GM21528 (cell line): ENCODE results near the gene HYOU1.
"Not testable (repeated sequence)": the region's sequence is repeated elsewhere in the genome, so short reads cannot be mapped to it uniquely, and the experiment has no call there.

Experiments
- ATAC-seq: cut with Tn5 transposase; IDR thresholded peaks from one replicate; pipeline ENCODE4 v1.9.1; 2021; ENCODE audit warnings: mild to moderate bottlenecking, moderate library complexity; ENCODE audit not compliant: unreplicated experiment, low FRiP score

Gene HYOU1

DNA sequence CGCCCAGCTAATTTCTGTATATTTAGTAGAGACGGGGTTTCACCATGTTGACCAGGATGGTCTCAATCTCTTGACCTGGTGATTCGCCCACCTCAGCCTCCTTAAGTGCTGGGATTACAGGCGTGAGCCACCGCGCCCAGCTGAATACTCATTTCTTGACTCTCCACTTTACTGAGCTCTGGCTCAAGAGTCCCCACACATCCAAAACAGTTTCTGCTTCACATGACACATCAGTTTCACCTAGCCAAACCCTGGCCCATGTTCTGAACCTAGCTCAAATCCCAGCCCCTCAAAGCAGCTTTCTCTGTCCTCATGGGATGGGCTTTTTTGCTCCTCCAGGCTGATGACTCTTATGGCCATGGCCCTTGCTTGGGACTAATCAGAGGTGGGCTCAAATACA is 9.8 kb downstream of the HYOU1 start:
- no peak for ATAC-seq

DNA sequence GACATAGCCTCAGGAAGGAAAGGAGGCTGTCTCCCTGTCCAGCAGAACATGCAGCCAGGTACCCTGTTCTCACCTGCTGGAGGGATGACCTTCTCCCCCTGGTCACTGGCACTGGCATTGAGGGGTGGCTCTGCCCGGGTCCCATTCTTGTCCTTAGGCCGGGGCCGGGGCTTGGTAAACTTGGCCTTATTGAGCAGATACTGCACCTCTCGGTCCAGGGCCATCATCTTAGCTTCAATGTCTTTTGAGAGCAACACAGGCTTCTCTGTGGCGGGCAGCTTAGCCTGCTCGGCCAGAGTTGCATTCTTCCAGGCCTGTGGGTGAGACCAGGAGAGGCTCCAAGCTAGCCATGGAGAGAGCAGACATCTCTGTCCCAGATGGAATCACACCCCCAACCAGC is 10.5 kb downstream of the HYOU1 start:
- ATAC-seq, result no peak

DNA sequence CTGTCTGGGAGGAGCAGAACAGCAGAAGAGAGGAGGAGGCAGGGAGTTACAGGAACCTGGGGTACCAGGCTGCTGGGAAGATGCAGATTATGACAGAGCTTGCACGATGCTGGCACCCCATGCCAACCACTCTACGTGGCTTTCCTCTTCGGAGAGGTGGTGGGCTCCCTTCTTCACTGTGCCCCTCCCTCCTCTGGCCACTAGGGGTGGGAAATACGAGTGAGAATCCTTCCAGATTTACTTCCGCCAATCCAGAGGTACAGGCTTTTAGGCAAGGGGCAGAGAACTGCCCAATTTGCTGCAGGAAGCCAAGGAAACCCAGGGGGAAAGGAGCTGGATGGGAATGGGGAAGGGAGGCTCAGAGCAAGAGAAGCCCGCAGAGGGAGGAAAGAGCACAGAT is 12.3 kb downstream of the HYOU1 start:
- ATAC-seq, result no peak

DNA sequence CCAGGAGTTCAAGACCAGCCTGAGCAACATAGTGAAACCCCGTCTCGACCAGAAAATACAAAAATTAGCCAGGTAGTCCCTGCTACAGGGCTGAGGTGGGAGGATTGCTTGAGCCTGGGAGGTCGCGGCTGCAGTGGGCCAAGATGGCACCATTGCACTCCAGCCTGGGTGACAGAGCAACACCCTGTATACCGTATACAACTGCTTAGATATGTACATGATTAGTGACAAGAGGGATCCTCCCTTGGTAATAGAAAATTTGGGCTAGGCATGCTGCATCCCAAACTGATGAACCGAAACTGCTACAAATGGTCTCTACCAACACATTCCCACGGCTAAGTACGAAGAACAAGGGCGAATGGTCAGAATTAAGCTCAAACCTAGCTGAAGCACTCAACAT is 14.1 kb downstream of the HYOU1 start:
- ATAC-seq, result no peak

DNA sequence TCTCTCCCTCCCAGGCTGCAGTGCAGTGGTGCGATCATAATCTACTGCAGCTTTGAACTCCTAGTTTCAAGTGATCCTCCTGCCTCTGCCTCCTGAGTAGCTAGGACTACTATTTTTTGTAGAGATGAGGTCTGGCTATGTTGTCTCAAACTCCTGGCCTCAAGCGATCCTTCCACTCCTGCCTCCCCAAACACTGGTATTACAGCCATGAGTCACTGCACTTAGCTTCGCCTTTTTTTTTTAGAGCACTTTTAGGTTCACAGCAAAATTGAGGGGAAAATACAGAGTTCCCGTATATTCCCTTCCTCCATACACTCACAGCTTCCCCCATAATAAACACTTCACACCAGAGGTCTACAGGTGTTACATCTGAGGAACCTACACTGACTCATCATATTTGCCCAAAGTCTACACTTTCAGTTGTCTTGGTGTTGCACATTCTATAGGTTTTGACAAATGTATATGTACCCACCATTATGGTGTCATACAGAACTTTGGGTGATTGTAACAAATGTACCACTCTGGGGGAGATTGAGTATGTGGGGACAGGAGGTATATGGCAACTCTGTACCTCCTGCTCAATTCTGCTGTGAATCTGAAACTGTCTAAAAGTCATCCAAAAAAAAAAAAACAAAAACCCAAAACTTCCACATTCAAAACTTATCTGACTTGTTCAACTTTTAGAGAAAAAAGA is 15.0 kb downstream of the HYOU1 start:
- no peak for ATAC-seq

DNA sequence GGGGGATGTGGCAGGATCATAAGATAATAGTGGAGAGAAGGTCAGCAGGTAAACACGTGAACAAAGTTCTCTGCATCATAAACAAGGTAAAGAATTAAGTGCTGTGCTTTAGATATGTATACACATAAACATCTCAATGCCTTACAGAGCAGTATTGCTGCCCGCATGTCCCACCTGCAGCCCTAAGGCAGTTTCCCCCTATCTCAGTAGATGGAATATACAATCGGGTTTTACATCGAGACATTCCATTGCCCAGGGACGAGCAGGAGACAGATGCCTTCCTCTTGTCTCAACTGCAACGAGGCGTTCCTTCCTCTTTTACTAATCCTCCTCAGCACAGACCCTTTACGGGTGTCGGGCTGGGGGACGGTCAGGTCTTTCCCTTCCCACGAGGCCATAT is 17.5 kb downstream of the HYOU1 start:
- not testable (repeated sequence) for ATAC-seq

DNA sequence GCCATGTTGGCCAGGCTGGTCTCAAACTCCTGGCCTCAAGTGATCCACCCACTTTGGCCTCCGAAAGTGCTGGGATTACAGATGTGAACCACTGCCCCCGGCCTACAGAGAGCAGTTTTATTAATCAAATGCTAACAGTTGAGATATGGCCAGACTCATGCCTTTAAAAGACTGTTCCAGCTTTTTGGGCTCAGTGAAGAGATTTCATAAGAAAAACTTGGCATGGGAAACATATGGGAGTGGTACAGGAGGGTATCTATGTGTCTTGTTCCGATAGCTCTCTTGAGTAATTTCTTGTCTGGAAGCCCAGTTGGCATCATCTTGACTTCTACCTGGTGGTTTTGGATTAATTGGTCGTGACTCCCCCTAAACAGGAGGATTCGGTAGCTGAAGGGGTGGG is 18.1 kb downstream of the HYOU1 start:
- no peak for ATAC-seq

DNA sequence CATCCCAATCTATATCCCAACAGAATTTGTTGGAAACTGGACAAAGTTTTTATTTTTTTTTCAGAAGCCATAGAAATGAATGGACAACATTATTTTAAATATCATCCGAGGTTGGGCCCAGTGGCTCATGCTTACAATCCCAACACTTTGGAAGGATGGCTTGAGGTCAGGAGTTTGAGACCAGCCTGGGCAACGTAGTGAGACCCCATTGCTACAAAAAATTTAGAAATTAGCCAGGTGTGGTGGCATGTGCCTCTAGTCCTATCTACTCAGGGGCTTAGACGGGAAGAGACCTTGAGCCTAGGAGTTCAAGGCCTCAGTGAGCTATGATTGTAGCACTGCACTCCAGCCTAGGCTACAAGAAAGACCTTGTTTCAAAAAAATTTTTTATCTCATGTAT is 22.2 kb downstream of the HYOU1 start:
- no peak for ATAC-seq

DNA sequence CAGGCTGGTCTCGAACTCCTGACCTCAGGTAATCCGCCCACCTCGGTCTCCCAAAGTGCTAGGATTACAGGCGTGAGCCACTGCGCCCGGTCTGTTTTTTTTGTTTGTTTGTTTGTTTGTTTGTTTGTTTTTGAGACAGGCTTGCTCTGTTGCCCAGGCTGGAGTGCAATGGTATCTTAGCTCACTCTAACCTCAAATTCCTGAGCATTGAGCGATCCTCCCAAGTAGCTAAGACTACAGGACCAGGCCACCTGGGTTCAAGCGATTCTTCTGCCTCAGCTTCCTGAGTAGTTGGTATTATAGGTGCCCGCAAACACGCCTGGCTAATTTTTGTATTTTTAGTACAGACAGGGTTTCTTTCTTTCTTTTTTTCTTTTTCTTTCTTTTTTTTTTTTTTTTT is 23.6 kb downstream of the HYOU1 start:
- ATAC-seq, result not testable (repeated sequence)

DNA sequence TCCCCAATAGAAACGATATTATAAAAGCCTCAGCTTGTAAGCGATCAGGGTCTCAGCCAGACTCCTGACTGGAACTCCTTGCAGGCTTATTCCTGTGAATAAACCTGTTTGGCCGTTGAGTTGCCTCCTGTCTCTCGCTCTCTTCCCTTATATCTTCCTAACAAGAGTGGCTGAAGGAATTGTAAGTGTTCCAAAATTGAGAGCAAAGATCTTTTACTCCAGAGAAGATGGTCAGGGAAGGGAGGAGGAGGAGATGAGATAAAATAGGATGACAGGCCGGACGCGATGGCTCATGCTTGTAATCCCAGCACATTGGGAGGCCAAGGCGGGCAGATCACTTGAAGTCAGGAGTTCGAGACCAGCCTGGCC is 25.1 kb downstream of the HYOU1 start:
- ATAC-seq, result no peak

DNA sequence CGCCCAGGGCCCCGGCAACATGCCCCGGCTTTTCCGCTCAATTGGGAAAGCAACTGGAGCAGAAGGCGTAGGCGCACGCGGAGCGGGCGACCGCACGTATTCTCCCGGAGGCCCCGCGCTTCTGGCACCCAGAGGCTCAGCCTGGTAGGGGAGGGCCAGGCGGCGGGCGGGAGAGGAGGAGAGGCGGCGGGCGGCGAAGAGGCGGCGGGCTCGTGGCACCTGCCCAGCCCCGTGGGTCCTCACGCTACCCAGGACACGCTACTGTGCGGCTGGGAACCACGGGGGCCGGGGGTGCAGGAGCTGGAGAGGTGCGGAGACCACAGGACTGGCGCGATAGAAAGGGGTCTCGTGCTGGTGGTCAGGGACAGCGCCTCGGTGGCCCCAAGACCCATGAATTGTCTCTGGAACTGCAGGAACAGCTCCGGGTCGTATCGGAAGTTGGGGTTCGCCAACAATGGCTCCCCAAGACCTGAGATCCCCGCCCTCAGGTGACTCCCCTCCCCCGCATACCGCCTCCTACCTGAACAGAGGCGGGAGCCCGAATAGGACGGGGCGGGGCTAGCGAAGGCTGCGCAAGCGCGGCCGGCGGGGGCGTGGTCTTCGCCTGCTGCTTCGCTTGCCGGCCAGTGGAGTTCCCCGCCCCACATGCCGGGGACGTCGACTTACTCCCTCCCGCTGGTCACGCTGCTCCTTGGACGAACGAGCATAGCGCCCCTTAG is 26.5 kb downstream of the HYOU1 start, which contains the start of gene SLC37A4:
Gene SLC37A4, minus strand, starts transcription at position 549 of the 719 bp plus-strand sequence.
- peak; percentile 73 for ATAC-seq

DNA sequence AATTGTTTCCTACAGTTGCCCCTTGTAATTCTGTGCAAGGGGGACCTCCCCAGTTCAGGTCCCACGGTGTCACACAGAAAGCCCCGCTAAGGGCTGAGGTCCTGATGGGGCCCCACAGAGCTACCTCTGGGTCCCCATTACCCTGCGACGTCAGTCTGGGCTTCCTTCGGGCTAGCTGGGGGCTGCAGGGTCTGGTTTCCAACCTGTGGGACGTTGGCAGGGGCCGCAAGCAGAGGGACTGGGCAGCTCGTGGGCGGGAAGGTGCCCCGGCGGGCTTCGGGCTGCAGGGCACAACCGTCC is 27.0 kb downstream of the HYOU1 start:
- peak; percentile 16 for ATAC-seq

DNA sequence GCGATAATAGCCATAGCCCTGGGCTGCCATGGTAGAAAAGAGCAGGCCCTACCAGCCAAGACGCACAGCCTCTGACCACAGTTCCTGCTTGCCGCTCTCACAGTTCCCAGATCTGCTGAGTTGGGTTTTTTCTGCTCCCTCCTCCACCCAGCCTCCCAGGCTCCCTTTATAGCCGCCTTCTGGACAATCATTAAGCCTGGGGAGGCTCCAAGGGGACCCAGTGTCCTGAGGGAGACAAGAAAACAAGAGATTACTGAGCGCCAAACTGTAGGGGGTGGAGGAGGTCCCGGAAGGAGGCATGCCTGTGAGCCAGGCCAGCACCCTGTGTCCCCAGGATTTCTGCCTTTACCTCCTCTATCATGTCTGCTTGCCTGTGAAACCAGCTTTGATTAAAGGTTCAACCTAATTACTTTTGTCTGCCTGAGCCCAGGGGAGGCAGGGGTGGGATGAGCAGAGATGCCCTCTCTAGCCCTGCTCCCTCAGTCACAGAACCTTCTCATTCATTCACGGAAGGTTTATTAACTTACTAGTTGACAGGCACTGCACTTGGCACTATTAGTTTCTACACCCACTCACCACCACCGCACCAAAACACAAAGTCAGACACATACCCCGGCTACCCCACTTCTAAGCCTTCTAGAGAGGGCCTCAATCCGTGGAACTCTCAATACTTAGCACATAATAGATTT is 27.5 kb downstream of the HYOU1 start:
- no peak for ATAC-seq

DNA sequence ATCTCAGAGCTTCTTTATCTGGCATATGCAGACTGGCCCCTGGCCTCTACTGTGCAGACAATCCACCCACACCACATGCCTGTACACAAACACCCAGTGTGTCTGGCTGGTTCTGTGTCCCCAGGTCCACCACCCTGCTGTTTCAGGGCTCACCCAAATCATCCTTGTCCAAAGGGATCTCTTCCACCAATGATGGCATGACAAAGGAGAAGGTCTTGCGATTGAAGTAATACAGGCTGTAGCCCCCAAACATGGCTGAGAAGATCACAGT is 28.0 kb downstream of the HYOU1 start:
- ATAC-seq, result no peak

DNA sequence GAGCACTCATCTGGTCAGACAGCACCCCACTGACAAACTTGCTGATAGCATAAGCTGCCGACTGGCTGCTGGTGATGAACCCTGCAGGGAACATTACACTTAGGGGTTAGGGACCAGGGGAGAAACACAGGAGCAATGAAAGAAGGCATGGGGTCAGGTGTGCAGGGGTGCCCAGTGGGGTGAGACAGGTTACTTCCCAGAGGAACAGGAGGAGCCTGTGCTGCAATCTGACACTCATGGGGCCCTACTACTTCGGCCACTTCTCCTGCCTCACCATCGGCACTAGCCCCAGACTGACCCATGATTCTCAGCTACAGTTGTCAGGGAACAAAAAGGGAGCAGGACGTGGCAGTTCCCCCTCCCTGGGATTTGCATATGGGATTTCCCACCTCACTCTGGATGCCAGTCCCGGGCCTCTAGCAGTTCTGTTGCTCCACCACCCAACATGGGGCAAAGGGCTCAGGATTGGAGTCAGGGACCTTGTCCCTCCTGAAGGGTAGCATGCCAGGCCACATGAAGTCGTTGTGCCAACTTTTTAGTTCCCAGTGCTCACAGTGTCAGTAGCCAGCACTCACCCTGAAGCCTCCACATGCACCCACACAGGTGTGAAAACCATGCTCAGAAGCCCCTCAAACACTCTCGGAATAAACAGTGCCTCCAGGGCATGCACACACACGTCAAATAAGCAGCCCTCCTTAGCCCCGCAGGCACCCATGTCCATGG is 28.5 kb downstream of the HYOU1 start:
- no peak for ATAC-seq

DNA sequence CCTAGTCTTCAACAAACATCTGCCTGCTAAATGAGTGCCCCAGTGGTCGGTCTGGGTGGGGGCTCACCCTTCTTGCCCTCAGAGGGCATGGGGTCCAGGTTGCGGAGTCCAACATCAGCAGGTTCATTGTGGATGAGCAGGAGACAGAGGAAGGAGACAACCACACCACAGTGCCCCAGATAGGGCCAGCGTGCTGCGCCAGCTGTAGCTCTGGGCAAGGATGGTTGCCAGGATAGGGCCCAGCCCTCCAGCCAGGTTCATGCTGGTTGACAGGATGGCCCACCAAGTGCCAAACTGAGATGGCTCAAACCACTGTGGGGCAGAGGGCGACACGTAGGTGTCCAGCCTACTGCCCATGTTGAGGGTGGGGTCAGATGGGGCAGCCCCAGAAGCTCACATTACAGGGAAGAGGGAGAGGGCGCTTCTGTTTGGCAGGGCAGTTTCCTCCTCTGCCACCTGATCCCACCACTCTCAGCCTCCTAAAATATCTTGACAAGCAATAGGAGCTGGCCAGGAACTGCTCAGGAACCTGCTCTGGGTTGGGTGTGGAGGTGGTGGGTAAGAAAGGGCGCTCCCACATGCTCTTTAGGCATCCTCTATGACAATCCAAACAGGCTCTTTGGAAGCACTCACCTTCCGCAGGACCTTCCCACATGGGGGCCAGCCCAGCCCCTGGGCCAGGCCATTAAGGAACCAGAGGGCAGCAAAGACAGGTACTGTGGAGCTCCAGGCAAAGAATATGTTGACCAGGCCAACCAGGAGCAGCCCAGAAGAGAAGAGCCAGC is 29.3 kb downstream of the HYOU1 start:
- no peak for ATAC-seq

DNA sequence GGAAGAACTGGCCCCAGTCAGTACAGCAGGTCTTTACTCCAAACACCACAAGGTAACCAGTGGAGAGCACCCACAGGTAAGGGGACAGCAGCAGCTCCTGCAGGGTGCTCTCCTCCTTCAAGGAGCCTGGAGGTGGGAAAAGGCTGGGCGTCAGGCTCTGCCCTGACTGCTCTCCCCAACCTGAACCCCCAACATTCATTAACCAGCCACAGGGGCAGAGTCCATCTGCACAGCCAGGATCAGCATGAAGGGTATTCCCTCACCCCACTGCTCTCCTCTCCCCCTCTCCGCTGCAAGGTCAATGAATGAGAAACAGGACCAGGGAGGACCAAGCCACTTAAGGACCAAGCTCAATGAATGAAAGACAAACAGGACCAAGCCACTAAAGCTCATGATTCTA is 30.0 kb downstream of the HYOU1 start:
- ATAC-seq, result no peak

DNA sequence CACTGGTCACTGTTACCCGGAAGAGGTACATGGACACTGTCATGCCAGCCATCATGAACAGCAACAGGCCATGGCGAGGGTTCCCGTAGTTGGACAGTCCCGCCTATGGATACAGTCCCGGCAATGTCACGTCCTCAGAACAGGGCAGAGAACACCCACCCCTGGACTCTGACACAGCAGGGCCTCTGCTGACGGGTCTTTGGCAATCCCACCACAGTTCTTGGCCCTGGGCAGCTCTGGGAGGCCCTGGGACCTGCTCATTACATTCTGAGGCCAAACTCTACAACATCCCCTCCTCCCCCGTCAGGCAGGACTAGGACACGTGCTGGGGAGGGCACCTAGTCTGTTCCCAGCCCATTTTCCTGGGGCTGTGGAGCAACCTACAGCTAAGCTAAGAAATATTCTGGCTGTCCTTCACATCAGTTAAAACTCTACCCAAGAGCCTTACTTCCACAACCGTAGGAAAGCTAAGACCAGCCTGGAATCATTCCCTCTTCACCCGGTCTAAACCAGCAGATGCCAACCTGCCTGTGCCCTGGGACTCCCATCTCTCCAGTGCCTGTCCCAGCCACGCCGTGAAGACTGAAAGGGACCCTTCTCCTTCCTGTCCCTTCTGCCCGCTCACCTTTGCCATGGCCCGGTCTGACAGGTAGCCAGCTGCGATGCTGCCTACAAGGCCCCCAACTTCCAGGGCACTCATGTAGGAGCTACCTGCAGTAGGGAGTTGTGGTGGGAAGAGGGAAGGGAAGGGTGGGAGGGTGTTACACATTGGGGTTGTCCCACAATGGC is 30.8 kb downstream of the HYOU1 start:
- ATAC-seq, result no peak

DNA sequence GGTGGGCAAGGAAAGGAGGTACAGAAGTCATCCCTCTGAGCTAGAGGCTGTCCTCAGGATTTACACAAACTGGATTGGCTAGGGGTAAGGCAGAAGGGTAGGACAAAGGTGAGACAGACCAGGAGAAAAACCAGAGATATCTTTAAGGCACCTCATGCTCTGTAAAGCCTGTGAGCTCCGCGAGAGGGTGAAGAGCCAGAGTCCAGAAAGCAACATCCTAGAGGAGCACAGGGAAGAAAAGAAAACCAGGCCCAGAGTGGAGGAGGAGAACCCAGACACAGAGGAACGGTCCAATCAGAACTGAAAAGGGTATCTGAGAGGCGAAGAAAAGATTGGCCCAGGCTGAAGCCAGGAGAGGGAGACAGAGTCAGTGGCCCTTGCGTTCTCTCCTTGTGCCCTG is 31.5 kb downstream of the HYOU1 start:
- ATAC-seq, result no peak

DNA sequence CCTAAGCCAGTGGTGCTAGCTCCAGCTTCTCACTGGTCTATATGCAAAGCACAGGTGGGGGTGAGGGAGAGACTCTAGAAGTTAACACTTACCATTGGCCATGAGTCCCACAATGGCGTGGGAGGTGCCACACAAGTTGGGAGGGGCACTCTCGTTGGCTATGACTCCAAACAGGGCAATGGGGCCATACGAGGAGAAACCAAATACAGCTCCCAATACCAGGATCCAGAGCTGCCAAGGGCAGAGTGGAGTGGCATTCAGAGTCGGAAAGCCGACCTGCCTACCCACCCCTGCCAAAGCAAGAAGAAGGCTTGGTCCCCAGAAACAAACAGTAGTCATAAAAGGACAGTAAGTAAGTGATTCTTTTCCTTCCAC is 31.9 kb downstream of the HYOU1 start:
- ATAC-seq, result no peak
